Mesenteric fat pad (tissue), 1 donor: ENCODE measurements around the gene NEK6. TPM values are rescaled to one million over a fixed set of nuclear protein-coding genes. Genes with fewer than 3 reads are reported as not detected.
"Not testable (repeated sequence)": the region's sequence is repeated elsewhere in the genome, so short reads cannot be mapped to it uniquely, and the experiment has no call there.

Experiments
- DNase-seq: peaks from one replicate; pipeline ENCODE4 v3.0.0-alpha.2; 2020; ENCODE audit warnings: low spot score
- total RNA-seq: library from RNA; stranded (reverse); fragmentation: NEBNext Ultra II Directional; extraction: Animal tissue kit (Norgen Biotek cat#: 25700); gene quantifications from one replicate; pipeline ENCODE4 v1.2.1, GENCODE V29; 2021
- donor health status: DM: yes; HTN: yes; CAD: no.

Gene NEK6
- total RNA-seq, 1 donor from 2014 or later, result 97.9 TPM

- no peak for DNase-seq
Measured at GRCh38 chr9:124225945-124226344, 31.8 kb upstream of the NEK6 start.

- DNase-seq, result no peak
Measured at GRCh38 chr9:124228516-124228915, 29.2 kb upstream of the NEK6 start.

GRCh38 chr9:124231095-124231737 lies 26.5 kb upstream of the NEK6 start:
- DNase-seq, result no peak

DNA sequence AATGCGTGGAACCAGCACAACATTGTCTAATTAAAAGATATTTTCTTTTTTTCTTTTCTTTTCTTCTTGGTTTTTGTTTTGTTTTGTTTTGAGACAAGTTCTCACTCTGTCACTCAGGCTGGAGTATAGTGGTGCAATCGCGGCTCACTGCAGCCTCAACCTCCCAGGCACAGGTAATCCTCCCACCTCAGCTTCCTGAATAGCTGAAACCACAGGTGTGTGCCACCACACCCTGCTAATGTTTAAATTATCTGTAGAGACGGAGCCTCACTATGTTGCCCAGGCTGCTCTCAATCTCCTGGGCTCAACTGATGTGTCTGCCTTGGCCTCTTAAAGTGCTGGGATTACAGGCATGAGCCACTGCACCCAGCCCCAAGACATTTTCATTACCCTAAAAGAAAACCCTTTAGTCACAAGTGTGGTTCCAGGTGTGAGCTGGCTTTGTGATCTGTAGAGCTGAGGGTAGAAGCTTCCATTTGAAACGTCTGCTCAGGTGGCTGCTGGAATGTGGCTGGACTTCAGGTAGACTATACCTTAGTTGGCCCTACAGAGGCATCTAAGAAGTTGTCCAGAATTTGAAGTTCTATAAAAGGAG lies 19.1 kb upstream of the NEK6 start:
- DNase-seq, result no peak

DNA sequence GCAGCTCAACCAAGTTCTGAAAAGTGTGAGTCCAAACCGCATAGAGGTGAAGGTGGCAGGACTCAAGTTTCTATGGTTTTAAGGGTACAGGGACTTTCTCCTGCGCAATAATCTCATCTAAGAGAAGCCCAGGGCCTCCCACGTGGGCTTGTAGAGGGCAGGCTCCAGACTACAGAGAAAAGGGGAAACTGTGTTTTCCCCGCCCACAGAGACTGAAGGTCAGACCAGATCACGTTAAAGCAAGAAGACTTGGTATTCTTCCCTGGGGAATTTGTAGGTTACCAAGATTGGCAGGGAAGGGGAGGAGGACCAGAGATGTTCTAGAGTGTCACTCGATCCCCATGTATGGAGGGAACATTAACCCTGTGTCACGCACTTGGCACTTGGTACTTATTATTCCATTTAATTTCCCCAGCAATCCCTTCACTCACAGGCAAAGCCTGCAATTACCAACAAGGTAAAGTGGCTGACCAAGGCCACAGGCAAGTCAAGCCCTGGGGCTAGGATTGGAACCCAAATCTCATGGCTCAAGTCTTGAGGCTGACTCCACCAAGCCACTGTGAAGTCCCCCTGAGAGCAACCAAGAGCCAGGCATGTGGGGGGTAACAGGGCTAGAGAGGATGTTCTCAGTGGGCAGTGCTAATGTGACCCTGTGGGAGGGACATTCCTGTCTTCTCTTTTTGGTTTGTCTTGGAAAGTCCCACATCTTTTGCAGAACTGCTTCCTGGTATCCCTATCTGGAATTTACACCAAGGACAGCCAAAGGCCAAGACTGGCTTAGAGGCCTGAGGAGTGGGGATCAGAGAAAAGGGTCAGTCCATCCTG lies 18.3 kb upstream of the NEK6 start:
- DNase-seq, result no peak

DNA sequence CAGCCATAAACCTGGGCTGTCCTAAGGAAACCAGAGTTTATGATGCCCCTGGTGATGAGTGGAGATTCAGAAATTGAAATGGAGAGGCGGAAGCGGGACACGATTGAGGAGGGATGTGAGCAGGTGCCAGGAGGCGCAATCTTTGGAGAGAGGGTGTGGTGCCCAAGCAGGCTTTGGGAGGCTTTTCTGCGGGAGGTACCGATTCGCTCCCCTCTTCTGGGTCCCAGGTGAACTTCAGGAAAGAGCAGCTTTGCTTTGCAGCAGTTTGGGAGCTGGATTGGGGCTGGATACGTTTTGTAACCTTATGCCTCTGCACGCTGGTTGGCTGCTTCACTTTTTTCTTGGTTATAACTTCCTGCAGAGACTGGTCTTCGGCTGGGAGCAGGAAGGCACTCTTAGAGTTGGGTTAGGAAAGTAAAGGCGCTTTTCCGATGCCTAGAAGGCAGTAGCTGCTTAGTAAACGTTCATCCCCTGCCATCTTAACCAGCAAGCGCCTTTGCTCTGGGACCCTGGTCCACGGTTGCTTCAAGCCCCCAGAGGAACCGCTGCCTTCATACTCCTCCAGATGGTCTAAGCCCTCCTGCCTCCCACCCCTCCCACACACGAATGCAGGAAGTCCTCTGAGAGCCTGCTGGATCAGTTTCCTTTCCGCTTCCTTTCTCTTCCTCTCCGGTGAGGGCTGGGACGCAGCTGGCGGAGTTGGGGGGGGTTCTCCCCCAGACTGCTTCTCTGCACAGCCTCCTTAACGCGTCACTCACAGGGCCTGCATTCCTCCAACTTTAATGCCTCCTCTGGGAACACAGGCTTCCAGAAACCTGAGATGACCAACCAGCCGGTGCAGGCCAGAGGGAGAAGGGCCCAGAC lies 15.2 kb upstream of the NEK6 start:
- DNase-seq, result no peak

- DNase-seq, result not testable (repeated sequence)
Measured at GRCh38 chr9:124247393-124247792, 10.4 kb upstream of the NEK6 start.

DNA sequence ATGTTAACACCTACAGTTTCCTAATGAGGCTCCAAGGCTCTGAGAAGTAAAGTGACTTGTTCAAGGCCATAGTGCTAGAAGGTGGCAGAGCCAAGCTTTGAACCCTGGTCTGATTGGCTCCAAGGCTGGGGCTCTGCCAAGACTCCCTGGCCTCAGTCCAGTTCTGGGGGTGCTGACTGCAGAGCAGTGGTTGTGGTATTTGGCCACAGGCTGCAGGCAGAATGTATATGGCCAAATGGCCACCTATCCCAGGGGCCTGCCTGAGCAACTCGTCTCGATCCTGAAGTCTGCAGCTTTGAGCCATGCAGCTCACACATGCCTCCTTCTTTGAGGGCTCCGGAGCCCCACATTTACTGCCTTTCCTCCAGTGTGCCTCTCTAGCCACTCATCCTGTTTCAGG lies 9.7 kb upstream of the NEK6 start:
- no peak for DNase-seq

GRCh38 chr9:124248960-124249359 lies 8.8 kb upstream of the NEK6 start:
- DNase-seq, result no peak

DNA sequence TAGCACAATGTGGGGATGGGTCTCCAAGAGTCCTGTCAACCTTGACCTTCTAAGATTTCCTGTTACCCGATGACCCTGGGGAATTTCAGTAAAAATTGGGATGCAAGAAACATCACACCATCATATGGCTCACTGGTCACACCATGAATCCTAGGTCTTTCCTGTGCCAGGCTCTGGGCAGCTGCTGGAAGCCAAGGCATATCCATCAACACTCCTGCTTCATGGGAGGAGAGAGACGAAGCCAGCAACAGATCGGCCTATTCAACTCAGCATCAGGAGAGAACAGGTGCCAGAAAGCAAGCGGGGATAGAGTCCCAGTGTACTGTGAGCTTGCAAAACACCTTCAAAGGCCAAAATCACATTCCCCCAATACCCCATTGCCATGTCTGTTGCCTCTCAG lies 6.5 kb upstream of the NEK6 start:
- no peak for DNase-seq

GRCh38 chr9:124251605-124252378 lies 6.0 kb upstream of the NEK6 start:
- DNase-seq, result no peak

GRCh38 chr9:124252878-124253277 lies 4.9 kb upstream of the NEK6 start:
- DNase-seq, result not testable (repeated sequence)

- DNase-seq, result no peak
Measured at GRCh38 chr9:124254261-124254682, 3.5 kb upstream of the NEK6 start.

- DNase-seq, result no peak
Measured at GRCh38 chr9:124255222-124255621, 2.5 kb upstream of the NEK6 start.

DNA sequence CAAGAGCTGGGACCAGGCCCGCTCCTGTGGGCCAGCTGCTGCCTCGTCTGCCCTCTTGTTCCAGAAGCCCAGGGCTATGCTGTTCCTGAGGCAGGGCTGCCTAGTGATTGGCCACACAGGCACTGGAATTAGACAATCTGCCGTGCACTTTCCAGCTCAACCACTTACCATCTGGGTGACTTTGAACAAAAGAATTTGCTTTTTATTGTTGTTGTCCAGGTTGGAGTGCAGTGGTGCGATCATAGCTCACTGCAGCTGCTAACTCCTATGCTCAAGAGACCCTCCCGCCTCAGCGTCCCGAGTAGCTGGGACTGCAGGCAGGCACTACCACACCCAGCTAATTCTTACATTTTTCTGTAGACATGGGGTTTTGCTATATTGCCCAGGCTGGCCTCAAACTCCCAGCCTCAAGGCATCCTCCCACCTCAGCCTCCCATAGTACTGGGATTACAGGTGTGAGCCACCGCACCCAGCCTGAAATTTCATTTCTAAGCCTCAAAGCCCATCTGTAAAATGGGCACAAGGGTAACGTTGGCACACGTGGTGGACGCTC lies 1.2 kb upstream of the NEK6 start:
- no peak for DNase-seq

- DNase-seq, result no peak
Measured at GRCh38 chr9:124257070-124257843, 492 bp upstream of the NEK6 start.

DNA sequence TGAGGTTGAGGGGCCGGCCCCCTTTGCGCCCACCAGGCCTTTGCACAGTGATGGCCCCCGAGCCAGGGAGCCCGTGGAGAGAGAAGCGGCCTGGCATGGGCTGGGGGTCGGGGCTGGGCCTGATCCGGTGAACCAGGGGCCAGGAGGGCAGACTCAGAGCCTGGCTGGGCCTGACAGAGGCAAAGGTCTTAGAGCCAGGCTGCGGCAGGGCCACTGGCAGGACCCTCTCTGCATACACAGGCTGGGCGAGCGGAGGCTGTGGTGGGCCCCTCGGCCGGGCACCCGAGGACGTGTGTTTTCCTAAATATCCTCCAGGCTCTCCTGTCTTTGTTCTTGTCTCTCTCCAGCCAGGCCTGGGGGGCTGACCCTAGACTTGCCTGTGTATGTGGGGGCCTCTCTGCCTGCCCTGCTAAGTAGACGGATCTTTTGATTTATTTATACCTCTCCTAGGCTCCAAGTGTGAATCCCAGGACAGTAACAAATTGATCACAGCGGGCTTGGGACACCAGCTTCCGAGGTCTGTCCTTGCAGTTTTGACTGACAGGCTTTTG lies 933 bp downstream of the NEK6 start:
- no peak for DNase-seq

DNA sequence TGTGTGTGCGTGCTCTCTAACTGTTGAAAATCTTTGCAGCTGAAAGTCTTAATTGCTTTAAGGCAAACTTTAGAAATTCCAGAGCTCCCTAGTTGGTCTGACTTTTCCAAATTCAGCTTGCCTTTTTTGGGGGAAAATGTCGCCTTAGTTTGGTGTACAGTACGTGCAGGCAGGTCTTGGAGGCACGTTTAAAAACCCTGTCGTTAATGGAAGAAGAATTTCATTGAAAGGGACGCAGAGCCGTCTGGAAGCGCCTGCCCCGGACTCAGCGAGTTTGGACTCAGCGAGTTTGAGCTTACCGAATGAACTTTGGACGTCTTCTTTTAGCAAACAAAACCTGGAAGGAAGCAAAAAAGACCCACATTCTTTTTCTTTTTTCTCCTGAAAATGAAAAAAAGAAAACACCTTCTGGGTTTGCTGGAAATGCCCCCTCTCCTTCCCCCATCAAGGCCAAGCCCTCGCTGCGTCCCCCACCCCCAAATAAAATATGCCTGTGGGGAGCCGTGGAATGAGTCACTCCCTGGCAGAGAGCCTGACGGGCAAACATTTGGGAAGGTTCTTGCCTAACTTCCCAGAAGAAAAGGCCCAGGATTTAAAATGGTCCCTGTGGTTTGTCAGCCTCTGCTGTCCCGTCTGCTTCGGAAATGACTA lies 1.5 kb downstream of the NEK6 start:
- no peak for DNase-seq
